ENCODE data around the gene PNPT1. TPM values are rescaled to one million over a fixed set of nuclear protein-coding genes. Genes with fewer than 3 reads are reported as not detected.

The PNPT1 gene
- total and polyA plus RNA-seq, 2 of the 8 experiments (the other 6 are each of a cell fraction or from before 2014, with no cell fraction given), result 8.3 to 40.2 TPM

- Histone ChIP-seq H4K20me1 (replicated peaks in 1 of 2; ENCODE audit: control insufficient read depth in 1 of 2, insufficient read depth in 2 of 2, low read length in 2 of 2) (no peaks in the 10 kb centered on the region), H3K14ac (ENCODE audit: insufficient read length) (no peak overlapping the region), H2BK15ac (ENCODE audit: low read length) (no peak overlapping the region), H3K4me1 (replicated peaks in 1 of 4; ENCODE audit: control insufficient read depth in 3 of 4, insufficient read depth in 4 of 4, low read length in 3 of 4) (no peaks in the 10 kb centered on the region), H3K4me2 (ENCODE audit: insufficient read depth in 1 of 2, low read depth in 2 of 2, low read length in 2 of 2) (no peak overlapping the region), H3K79me1 (ENCODE audit: low read depth, low read length) (no peaks in the 10 kb centered on the region), H4K5ac (ENCODE audit: insufficient read length, low read depth, low read length) (no peak overlapping the region), H3K4ac (replicated peaks; ENCODE audit: insufficient read length, low read depth, low read length) (no peak overlapping the region), H3K27ac (ENCODE audit: low read depth, low read length) (no peak overlapping the region), H2AK5ac (ENCODE audit: low read depth, low read length) (no peak overlapping the region), H2BK120ac (replicated peaks; ENCODE audit: low read depth, low read length) (no peak overlapping the region), H3K23ac (ENCODE audit: insufficient read length) (no peak overlapping the region), H3K4me3 (ENCODE audit: extremely low read depth in 1 of 4, insufficient read depth in 2 of 4, low read depth in 3 of 4, low read length in 4 of 4) (no peak overlapping the region), H3K36me3 (ENCODE audit: control insufficient read depth in 2 of 4, insufficient read depth in 4 of 4, low read length in 3 of 4) (no peaks in the 10 kb centered on the region), H3K9me3 (ENCODE audit: insufficient read depth in 2 of 2, low read depth in 1 of 2, low read length in 1 of 2) (no peaks in the 10 kb centered on the region), H2BK12ac (ENCODE audit: low read depth, low read length) (no peak overlapping the region), H3K79me2 (ENCODE audit: control insufficient read depth in 1 of 2, insufficient read depth in 2 of 2, low read length in 2 of 2) (no peaks in the 10 kb centered on the region), H3K23me2 (ENCODE audit: low read depth, low read length) (no peaks in the 10 kb centered on the region), H4K8ac (ENCODE audit: extremely low read depth, insufficient read depth, low read length) (no peak overlapping the region), H3K56ac (replicated peaks; ENCODE audit: insufficient read length, low read depth, low read length) (no peak overlapping the region), H3K9ac (replicated peaks in 1 of 4; ENCODE audit: extremely low read depth in 1 of 4, low read depth in 3 of 4, low read length in 3 of 4) (no peak overlapping the region), H4K91ac (replicated peaks; ENCODE audit: insufficient read length, low read length) (no peak overlapping the region), H3K18ac (ENCODE audit: extremely low read depth, low read length) (no peak overlapping the region), H2BK5ac (ENCODE audit: low read depth, low read length) (no peak overlapping the region), H3K27me3 (replicated peaks in 1 of 4; ENCODE audit: control insufficient read depth in 3 of 4, extremely low read depth in 1 of 4, insufficient read depth in 3 of 4, low read length in 3 of 4) (no peaks in the 10 kb centered on the region), H2BK20ac (ENCODE audit: low read length) (no peak overlapping the region), H2AFZ (ENCODE audit: low read length) (no peak overlapping the region)
- no peak for DNase-seq (ENCODE audit: low read depth in 1 of 2, low spot score in 2 of 2)
- ChIA-PET POLR2A (ENCODE audit: partially characterized antibody) (no interaction called here), CTCF (ENCODE audit: partially characterized antibody) (interaction anchor here (1.1 to 3.5 kb wide), 8 partner anchors 10 to 126 kb away, joined by 3 to 17 read pairs (median 4); no protein-coding TSS in a partner anchor)
- TF ChIP-seq SP2 (IDR thresholded peaks at IDR 0.05; ENCODE audit: low read length) (no peak), SIN3A (conservative IDR thresholded peaks at IDR 0.05 in 1 of 2, IDR thresholded peaks at IDR 0.05 in 1 of 2; ENCODE audit: low read depth in 1 of 2, low read length in 2 of 2) (no peak), ZNF274 (IDR thresholded peaks at IDR 0.05; ENCODE audit: borderline replicate concordance, extremely low read depth, low read length) (no peak), EGR1 (IDR thresholded peaks at IDR 0.05; ENCODE audit: borderline replicate concordance, low read depth, low read length) (no peak), SIRT6 (IDR thresholded peaks at IDR 0.05; ENCODE audit: low read length) (no peak), TCF12 (IDR thresholded peaks at IDR 0.05; ENCODE audit: low read depth, low read length) (no peak), YY1 (IDR thresholded peaks at IDR 0.05; ENCODE audit: low read depth, low read length) (no peak), CREB1 (IDR thresholded peaks at IDR 0.05) (no peak), GABPA (IDR thresholded peaks at IDR 0.05; ENCODE audit: borderline replicate concordance, insufficient read depth, low read length) (no peak), RAD21 (IDR thresholded peaks at IDR 0.05 in 1 of 2, conservative IDR thresholded peaks at IDR 0.05 in 1 of 2; ENCODE audit: low read depth in 2 of 2, low read length in 2 of 2) (no peak)
- no peak for FAIRE-seq
- WGBS, 2 experiments (ENCODE audit: extremely low coverage in 1 of 2, insufficient coverage in 1 of 2, insufficient read length in 1 of 2, insufficient replicate concordance in 2 of 2, low coverage in 1 of 2, low lambda C conversion rate in 2 of 2, missing lambda C conversion rate in 1 of 2), result 47% methylated on average over 1 of the region's 1 CpG; no CpG with 5 or more reads in 1 of the 2 experiments
These were observed 39.7 kb upstream of the PNPT1 start for GRCh38 chr2:55733335-55733734.
